Stimulated activated CD8-positive, alpha-beta memory T cell treated with anti-CD3 and anti-CD28 coated beads, Interleukin-4, amount 100 ng/mL, for 24 hours (primary cell): ENCODE measurements around the gene CDH2.

Experiments used
- DNase-seq: peaks from one replicate; pipeline ENCODE4 v3.0.0-alpha.2; 2020; ENCODE audit warnings: low read depth

CDH2 gene

DNA sequence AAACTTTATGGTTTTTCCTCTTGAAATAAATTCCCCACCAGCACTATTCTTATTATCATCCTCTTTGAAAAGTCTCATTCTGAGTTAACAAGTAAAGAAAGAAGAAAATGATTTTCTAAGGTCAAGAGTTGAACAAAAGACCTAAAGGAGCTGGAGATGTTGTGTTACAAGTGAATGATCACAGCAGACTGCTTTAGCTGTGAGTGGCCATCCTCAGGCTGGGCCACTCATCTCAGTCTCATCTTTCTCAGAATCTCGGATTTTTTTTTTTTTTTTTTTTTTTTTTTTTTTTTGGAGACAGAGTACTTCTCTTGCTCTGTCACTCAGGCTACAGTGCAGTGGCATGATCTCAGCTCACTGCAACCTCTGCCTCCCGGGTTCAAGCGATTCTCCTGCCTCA, 133.3 kb downstream of the CDH2 start:
- no peak for DNase-seq

DNA sequence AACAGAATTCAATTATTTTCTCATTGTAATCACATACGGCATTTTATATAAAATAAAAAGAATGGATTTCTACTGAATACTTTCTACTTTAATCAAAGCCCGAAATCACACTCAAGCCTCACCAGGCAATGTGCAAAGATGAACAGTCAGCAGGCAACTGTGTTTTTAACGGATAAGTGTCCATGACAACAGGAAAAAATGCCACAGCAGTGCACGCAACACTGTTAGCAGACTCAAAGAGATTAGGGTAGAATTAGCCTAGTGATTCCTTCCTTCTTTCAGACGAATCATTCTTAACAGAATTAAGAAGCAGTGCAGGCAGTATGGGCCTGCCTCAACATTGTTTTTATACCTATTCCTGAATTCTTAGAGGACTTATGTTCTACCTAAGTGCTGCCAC, 135.6 kb downstream of the CDH2 start:
- DNase-seq: no peak

DNA sequence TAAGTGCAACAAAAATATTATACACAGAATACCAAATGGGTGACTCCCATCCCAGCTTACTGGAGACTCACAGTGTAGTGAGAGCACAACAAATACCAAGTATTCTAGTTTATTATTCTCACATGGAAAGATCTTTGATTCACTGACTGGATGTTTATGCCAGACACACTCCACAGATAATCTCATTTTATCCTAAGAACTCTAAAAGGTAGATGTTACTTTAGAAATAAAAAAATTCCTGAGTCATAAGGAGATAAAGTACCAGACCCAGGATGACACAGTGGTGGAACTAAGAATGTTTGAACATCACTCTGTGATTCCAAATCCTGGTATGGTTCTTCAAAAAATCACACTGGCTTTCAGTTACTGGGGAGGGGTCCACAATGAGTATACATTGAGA, 136.2 kb downstream of the CDH2 start:
- DNase-seq: no peak

DNA sequence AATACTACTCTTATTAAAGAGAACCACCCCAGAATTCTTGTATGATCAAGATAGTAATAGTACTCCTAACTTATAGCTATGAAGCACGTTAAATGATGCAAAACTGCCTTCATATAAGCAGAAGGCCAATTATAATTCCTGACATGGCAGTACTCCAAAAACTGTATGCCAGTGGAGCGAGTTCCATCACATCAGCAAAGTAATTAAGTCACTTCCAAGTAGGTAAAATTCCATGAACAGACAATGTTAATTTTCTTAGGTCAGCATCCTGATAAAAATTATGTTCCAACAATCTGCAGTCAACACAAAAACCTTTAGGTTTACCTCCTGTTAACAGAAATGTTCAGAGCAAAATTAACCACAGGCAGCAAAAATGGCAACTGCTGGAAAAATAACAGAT, 136.7 kb downstream of the CDH2 start:
- no peak for DNase-seq

DNA sequence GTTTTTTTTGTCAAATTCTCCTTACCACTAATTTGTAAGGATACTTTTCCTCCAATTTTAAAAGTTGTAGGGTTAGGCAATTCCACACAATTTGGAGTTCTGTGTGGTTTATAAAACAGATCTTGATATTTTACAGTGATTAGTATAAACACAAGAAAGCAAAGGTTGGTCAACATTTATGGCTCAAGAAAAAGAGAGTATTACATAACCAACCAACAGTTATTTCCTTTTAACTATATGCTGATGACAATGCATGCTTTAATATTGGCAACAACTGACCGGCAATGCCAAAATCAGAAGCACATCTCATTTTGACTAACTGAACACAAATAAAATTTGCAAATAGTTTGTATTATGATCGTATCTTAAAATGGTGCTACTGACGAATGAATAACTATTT, 137.2 kb downstream of the CDH2 start:
- DNase-seq: no peak

DNA sequence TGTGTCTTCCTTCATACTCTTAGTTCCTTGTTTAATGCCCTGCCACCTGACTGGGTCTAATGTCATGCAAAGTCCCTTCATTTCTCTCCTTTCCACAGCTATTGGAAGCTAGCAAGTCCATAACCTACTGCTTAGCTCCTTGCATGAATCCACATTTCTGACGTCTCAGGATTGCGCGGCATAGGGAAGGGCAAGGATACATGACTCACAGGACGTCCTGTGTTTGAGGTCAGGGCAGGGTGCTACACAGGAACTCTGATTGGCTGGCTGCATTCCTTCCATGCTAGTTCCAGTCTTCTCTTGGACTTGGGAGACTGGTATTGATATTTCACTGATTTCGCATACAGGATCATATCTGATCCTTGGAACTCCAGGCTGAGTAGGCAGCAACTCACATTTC, 137.9 kb downstream of the CDH2 start:
- DNase-seq: no peak

DNA sequence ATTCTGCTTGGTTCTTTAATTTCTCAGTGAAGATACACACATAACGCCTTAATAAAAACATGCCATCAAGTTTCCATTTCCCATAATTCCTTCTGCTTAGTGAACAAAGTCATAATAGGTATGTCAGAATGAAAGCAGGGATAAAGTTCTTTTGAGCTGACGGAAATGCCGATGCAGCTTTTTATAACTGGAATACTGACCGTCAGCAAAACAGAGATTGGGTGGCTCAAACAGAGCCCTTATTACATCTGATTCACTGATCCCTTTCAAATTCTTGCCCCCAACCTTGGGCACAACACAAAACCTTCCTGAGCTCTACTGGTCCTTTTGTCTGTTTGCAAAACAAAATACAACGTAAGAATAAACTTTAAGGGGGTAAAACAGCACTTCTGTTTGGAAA, 140.4 kb downstream of the CDH2 start:
- no peak for DNase-seq

DNA sequence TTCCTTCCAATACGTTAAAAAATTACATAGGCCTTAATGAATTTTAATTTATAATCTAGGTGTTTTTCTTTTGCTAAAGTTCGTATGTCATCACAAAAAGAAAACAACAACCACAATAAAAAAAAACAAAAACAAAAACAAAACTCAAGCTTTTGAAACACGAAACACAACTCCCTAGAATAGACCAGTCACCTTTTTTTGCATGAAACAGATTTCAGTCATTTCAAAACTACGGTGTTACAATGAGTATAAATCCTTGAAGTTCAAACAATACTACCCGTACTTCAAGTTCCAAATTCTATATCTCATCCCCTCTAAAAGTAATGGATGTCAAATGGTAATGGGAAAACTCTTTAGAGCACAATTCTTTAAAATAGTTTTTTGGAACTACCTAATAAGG, 142.4 kb downstream of the CDH2 start:
- no peak for DNase-seq

DNA sequence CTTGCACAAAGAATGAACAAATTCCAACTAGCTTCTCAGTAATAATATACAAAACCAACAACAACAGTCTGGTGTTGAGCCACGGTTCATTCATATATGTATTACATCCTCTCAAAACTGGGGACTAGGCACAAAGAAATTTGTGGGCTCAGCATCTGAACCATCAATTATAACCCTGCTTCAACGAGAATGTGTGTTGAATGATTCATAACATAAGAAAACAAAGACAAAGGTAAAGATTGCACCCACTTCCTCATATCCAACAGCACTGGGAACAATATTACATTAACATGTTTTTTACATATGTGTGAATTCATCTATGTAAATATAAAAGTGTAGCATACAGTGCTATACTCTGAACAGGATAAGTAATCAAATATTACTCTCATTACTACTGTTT, 144.8 kb downstream of the CDH2 start:
- no peak for DNase-seq

DNA sequence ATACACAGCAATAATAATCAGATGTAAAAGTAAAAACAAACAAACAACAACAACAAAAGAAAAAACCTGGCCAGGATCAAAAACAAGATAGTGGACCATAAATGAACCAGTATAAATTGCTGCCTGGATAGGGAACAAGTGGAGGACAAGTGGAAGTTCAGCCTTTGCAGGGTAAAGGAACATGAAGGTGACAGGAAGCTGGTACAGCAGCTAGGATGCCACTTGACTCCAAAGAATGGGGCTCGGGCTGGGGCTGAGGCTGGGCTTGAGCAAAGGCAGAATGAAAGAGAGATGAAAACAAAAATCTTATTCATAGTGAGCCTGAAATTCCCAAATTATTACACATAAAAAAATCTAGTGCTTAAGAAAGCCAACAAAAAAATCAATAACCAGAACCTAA, 146.5 kb downstream of the CDH2 start:
- DNase-seq: no peak

DNA sequence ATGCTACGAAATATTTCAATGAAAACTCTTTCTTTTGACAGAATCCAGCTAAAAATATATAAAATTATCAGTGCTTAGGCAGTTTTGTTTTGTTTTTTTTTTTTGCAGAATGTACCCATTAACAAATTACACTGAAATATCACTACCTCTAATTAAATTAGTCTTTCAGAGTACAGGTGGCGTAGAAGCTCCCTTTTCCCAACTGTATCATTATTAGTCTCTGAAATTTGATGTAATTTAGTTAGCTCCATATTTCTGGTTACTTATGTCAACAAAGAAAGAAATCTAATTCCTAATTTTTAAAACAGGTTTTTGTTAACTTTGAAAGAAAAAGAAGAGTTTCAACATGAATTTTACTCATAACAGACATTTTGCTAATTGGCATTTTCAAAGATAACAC, 149.2 kb downstream of the CDH2 start:
- no peak for DNase-seq

DNA sequence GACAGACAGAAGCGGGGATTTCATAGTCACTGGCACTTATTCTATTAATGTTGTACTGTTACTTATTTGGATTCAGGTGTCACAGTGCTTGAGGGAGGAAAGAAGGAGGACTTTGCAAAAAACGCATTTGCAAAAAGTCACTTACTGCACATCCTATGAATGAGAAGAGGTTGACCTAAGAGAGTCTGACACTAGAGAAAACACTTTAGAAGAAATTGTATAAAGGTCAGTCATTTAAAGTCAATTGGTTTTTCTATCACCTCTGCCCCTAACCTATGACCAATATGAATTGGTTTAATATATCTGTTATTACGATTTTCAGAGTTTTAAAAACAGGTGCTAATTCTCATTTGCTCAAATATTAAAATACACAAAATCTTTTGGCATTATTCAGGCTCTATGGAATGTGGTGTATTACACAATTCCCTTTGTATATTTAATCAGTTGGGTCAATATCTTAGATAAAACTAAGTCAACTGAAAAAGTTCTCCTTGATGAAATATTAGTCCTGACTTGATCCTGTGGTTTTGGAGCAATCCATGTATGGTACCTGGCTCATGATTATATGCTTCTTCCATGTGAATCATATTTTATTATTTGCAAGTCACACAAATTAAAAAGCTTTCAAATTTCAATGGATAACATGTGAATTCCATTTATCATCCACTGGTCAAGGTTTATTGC, 157.4 kb downstream of the CDH2 start:
- no peak for DNase-seq

DNA sequence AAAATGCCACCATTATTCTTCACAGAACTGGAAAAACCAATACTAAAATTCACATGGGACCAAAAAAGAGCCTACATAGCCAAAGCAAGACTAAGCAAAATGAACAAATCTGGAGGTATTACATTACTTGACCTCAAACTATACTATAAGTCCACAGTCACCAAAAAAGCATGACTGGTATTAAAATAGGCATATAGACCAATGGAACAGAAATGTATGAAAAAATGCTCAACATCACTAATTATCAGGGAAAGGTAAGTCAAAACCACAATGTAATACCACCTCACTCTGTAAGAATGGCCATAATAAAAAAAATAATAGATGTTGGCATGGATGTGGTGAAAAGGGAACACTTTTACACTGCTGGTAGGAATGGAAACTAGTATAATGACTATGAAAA, 158.6 kb downstream of the CDH2 start:
- no peak for DNase-seq

DNA sequence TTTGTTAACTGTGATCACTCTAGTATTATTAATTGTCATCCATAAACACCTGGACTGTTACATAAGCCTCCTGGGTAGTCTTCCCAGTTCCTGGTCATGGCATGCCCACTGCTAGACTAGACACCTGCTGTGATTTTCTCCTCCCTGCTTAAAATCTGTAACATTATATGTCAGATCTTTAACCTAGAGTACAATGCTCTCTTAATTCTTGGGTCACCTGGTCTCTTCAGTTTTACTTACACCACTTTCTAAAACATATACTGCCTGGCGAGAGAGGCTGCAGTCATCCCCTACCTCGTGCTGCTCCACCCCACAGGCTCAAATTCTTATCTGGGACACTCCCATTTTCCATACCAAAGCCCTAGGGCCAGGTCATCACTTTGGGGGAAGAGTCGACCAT, 161.3 kb downstream of the CDH2 start:
- no peak for DNase-seq

DNA sequence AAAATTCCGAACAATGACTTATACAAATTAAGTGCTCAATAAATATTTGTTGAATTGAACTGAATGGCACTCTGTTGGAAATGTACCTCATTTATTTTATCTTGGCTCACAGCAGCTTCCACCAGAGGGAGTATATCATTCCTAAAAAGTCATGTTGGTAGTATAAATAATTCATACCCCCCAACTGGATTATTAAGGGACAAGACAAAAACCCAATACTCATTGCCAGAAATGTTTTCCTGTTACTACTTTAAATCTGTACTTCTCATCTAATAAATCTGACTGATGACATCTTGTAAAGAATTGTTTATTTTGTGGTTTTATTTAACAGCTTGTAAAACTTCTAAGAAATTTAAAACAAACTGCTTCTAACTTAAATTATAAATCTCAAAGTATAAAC, 163.9 kb downstream of the CDH2 start:
- DNase-seq: no peak

DNA sequence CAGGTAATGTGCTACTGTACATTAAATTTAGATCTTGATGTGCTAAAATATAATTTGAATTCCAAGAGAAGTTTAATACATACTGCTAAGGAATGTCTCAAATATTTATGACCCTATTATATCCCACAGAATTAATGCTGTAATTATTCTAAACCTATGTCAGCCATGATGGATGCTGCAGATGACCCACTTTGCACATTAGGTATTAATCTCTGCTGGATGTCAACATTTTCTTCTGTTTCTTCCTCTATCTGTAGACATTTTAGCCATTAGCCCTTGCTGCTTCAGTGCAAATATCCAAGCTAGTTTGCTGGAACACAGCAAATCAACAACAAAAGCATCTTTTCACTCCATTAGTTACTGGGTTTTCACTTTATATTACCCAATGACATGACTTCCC, 164.6 kb downstream of the CDH2 start:
- no peak for DNase-seq

DNA sequence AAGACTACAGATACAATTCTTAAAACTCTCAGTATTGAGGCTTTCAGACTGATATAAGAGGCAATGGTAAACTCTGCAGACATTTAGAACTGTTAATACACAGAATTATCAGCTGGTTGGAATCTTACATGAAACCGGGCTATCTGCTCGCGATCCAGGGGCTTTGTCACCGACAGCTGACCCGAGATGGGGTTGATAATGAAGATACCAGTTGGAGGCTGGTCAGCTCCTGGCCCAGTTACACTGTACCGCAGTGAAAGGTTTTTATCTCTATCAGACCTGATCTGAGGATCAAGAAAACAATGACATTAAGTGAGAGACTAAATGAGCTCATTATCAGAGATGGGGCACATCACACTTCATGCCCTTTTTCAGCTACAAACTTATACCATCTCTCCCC, 167.3 kb downstream of the CDH2 start:
- no peak for DNase-seq

DNA sequence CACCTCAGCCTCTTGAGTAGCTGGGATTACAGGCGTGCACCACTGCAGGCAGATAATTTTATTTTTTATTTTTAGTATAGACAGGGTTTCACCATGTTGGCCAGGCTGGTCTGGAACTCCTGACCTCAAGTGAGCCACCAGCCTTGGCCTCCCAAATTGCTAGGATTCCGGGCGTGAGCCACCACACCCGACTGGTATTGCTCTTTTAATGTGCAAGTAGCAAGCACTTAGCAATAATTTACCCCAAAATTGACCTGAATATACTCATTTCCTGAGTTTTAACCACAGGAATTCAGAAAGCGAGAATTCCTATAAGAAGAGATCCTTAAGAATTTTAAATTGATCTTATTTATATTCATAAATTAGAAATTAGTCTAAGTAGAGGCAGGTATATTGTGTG, 169.1 kb downstream of the CDH2 start:
- DNase-seq: no peak

DNA sequence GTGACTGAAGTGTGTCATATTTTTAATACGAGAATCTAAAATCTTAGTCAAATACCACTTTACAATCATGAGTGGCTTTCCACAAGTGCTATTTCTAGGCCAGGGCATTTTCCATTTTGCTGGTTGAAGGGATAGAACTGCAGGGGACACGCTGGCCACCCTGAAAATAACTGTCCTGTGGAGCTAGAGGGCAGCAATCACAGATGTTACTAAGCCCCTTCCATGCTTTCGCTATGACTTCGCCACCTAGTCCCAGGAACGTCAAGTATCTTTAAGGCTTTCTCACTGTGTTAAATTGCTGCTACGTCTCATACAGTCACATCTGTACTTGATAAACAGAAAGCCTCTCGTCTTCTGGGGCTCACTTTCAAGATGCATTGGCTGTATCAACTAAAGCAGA, 171.8 kb downstream of the CDH2 start:
- no peak for DNase-seq

DNA sequence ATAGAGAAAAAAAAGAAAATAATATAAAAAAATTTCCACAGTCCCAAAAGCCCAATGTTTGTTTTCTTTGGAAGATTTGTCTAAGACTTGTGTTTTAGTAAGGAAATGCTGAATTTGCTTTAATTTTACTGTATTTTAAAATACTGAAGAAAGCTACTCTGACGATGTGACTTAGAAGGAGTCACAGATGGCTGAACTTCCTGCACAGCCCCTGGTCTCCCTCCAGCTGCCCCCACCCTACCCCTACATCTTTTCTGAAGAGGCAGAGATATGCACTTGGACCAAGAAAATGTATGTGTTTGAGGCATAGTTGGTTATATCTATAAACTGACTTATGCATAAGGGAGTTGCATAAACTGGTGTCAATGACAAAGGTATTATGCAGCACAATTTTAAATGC, 172.3 kb downstream of the CDH2 start:
- DNase-seq: no peak

DNA sequence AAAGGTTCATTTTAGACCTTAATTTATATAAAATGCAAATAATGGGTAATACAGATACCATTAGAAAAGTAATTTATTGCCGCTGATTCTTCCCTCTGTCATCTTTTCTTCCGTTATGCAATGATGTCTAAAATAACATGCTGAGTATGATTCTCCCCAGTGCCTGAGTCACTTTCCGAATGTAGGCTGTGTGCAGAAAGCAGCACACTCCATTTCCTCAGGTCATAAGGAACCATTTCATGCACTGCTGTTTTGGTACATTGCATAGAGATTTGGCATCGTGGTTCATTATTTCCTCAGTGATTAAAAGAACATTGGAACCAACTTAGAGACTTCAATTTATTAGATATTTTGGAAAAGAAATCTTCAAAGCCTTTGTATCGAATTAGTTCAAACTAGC, 173.5 kb downstream of the CDH2 start:
- DNase-seq: no peak

DNA sequence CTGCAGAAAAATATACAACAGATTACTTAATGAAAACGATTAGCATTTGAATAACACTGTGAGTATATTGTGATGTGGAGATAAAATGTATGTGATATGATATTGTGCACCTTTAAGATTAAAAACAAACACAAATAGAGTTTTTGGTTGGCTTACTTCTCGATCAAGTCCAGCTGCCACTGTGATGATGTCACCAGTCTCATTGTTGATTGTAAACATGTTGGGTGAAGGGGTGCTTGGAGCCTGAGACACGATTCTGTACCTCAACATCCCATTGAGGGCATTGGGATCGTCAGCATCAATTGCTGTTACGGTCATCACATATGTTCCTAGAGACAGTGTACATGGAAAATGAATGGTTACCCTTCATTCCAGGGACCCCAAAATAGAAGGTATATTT, 174.1 kb downstream of the CDH2 start:
- DNase-seq: no peak

DNA sequence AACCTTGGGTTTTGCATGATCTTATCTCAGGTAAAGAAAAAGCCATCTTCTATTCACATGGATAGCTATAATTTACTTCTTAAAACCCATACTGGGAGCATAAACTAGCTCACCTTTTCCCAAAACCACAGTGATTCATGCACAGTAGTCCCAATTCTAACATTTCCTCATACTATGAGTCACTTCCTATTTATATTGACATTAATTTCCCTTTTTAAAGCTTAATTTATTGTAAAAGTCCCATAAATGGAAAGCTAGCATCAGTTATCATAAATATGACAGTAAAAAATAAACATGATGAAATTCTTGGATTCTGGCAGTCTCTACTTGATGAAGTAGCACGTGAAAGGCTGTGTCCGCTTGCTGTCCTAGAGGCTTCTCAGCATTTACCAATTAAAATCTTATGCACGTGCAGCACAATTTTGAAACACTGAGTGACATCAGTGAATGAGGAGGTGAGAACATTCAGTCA, 180.1 kb downstream of the CDH2 start:
- DNase-seq: no peak

DNA sequence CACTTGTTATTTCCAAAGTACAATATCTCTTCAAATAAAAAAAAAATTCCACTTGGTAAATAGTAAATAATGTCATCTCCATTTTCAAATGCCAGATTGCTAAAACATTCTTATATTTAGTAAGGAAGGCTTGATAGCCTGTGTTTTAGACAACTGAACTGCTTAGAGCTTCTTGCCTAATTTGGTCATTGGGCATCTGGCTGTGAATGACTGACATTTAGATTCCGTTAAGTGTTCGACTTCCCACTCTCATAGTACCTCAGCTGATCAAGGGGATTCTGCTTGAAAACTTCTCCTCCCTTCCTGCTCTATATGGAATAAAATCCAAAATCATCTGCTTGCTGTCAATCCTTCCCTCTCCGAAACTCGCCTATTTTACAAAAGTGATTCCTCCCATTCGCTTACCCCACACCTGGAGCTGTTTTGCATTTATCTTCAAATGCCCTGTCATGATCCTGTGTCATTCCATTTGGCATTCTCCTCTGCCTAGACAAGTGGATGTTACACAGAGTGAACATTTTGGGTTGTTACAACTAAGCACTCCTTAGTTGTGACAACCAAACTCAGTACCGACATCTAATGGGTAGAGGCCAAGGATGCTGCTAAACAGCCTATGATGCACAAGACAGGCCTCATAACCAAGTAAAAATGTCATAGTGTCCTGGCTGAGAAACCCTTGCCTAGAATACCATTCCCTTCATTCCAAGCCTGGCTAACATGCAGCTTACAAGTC, 181.0 kb downstream of the CDH2 start:
- DNase-seq: no peak
